Ovary (tissue), 9 donors: ENCODE results near the gene ARFGAP3. TPM values are rescaled to one million over a fixed set of nuclear protein-coding genes. Genes with fewer than 3 reads are reported as not detected.

ENCODE experiments used
- DNase-seq, 5 donors: peaks; one replicate each; pipeline ENCODE4 v3.0.0-alpha.2; 2019 to 2020
- H3K27ac ChIP-seq, 2 donors: fragments of 200-600 bp; one replicate each; pipeline versions ENCODE4 v1.5.1 to v1.8.0; 2019 to 2022
- H3K27me3 ChIP-seq: fragments of 200-600 bp; one replicate; pipeline ENCODE4 v1.8.0; 2022
- H3K36me3 ChIP-seq: fragments of 200-600 bp; sonication (generic); one replicate; pipeline ENCODE4 v1.5.1; 2019
- H3K4me1 ChIP-seq: one replicate; pipeline ENCODE4 v1.8.1; 2013; ENCODE audit warnings: mild to moderate bottlenecking, moderate library complexity; ENCODE audit not compliant: insufficient read depth
- H3K4me3 ChIP-seq: fragments of 200-600 bp; sonication (generic); one replicate; pipeline ENCODE4 v1.5.1; 2017
- H3K9me3 ChIP-seq, 2 donors: fragments of 200-600 bp in 1 of 2; sonication (generic) in 1 of 2; one replicate each; pipeline versions ENCODE4 v1.5.1 to v1.8.1; 2013 to 2019; ENCODE audit warnings: mild to moderate bottlenecking in 1 of 2, moderate library complexity in 1 of 2
- CTCF ChIP-seq, 3 donors: fragments of 450-650 bp in 2 of 3; fragments of 200-600 bp in 1 of 3; IDR thresholded peaks; one replicate each; pipeline versions ENCODE4 v1.5.1 to v1.8.0; 2016 to 2022; ENCODE audit warnings: antibody characterized with exemption in 3 of 3, mild to moderate bottlenecking in 1 of 3
- EP300 ChIP-seq: sonication (generic); formaldehyde crosslinking; IDR thresholded peaks from one replicate; pipeline ENCODE4 v1.6.1; 2017; ENCODE audit warnings: antibody characterized with exemption
- POLR2A ChIP-seq: fragments of 450-650 bp; IDR thresholded peaks from one replicate; pipeline ENCODE4 v1.6.1; 2017; ENCODE audit warnings: antibody characterized with exemption, mild to moderate bottlenecking, moderate library complexity
- WGBS, 3 donors: extraction: QIAGEN DNeasy Blood & Tissue Kit in 1 of 3; methylation state at CpG; one replicate each; pipeline versions ENCODE4 v1.1.5 to v1.1.7; 2013 to 2017; 5-methylcytosine and 5-hydroxymethylcytosine counted together
- intact Hi-C, 4 donors: fragments of 100-400 bp; cut with DNase I; formaldehyde crosslinking; loops; one replicate each; pipeline versions ENCODE4 v1.11.0 to v1.15.1; 2022 to 2023
- polyA plus RNA-seq, 2 donors: library from polyadenylated mRNA; stranded (reverse); fragments of 200-250 nt in 1 of 2; fragments of 350-450 nt in 1 of 2; fragmentation: Illumina TruSeq in 1 of 2; extraction: RNeasy Lipid Tissue Mini Kit (QIAGEN cat#74804) in 1 of 2; gene quantifications; one replicate each; pipeline ENCODE4 v1.2.3, GENCODE V29; 2013 to 2014
- total RNA-seq, 7 donors: library from RNA; depleted of rRNA in 2 of 7; stranded (reverse); fragments of >200 nt in 2 of 7; fragmentation: NEBNext Ultra II Directional in 3 of 7; extraction: Animal tissue kit (Norgen Biotek cat#: 25700) in 3 of 7; gene quantifications; one replicate each; pipeline versions ENCODE4 v1.1.0 to v1.2.4, GENCODE V29; 2016 to 2023
- donor health status: DM: no; HTN: no; CAD: no; lungs with moderate emphysema.
- donor health status: DM: no; HTN: no; CAD: no.
- donor health status: Bipolar disorder and iron deficiency.
- donor health status: DM: yes; HTN: yes; CAD: no.
- donor health status: DM: no; HTN: no; CAD: no.
- donor health status: DM: yes; HTN: yes; CAD: no.

Gene ARFGAP3
- total and polyA plus RNA-seq, 9 donors: 21.6 to 47.8 (median 39.2) TPM

- H3K27me3 ChIP-seq: no peaks in the 10 kb centered on the region
- no peak for DNase-seq
- H3K27ac ChIP-seq: no peak overlapping the region
- WGBS, 3 donors: 82 to 91% (median 86%) methylated on average over 3 of the region's 3 CpGs
- no peak for TF ChIP-seq CTCF (IDR thresholded peaks at IDR 0.05)
- TF ChIP-seq POLR2A: no peak
- no peak for TF ChIP-seq EP300
- no peaks in the 10 kb centered on the region for H3K36me3 ChIP-seq
- H3K4me3 ChIP-seq: no peak overlapping the region
- H3K9me3 ChIP-seq: no peaks in the 10 kb centered on the region
- no peaks in the 10 kb centered on the region for H3K4me1 ChIP-seq
- intact Hi-C loops: no loop called here
Observed at GRCh38 chr22:42847110-42847509, 10.0 kb downstream of the ARFGAP3 start.

DNA sequence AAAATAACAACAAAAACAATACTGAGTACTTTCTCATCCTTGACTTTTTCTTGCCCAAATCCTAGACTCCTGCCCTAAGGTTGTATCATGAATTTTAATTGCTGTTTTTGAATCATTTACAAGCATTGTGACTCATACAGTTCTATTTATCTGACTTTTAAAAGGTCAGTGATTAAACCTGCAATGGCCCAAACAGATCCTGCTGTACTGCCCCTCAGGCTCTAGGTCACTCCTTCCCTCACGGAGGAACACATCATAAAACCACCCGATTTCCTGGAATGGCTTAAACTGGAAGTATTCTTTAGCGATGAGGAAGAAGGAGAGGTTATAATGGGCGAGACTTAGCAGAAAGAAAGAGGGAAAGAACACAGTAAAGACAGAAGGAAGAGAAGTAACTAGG, 12.3 kb downstream of the ARFGAP3 start:
- Histone ChIP-seq H3K4me3 (no peak overlapping the region), H3K27ac (no peak overlapping the region), H3K36me3 (no peaks in the 10 kb centered on the region), H3K9me3 (no peaks in the 10 kb centered on the region), H3K4me1 (no peaks in the 10 kb centered on the region), H3K27me3 (no peaks in the 10 kb centered on the region)
- TF ChIP-seq CTCF (IDR thresholded peaks at IDR 0.05): no peak
- TF ChIP-seq EP300: no peak
- TF ChIP-seq POLR2A: no peak
- WGBS, 3 donors: 36 to 56% (median 48%) methylated on average over 4 of the region's 4 CpGs
- no peak for DNase-seq
- intact Hi-C loops: no loop called here

DNA sequence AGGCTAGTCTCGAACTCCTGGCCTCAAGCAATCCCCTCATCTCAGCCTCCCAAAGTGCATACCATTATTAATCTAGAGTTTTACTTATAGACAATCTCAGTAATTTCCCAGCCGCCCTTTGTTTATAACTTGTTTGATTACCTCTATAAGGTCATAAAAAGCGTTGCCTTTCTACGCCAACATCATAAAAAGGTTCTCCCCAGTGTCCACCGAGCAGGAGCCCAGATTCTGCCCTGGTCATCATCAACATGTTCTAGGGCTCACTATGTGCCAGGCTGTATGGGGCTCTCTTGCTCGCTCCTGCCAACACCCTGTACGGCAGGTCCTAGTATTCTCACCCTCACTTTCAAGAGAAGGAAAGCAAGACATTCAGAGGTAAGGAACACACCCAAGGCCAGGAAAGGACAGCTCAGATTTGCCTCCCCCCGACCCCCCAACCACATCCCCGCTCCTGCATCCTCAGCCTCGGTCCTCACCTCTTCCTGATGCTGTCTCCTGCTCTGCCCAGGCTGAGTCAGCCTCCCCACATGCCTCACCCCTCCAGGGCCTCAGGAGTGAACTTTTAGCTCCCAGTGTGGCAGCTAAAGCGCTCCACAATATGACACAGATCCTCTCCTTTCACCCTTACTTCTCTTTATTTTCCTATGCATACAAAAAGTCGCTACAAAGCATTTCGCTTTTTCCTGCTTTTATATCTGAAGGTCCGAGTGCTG, 14.3 kb downstream of the ARFGAP3 start:
- DNase-seq: peak in 1 of 5 donors; percentile 3
- H3K4me1 ChIP-seq: no peaks in the 10 kb centered on the region
- H3K4me3 ChIP-seq: no peak overlapping the region
- no peak overlapping the region for H3K27ac ChIP-seq
- no peak for TF ChIP-seq POLR2A
- H3K9me3 ChIP-seq: no peaks in the 10 kb centered on the region
- 92 to 96% (median 92%) methylated on average over 14 of the region's 14 CpGs for WGBS, 3 donors
- no peaks in the 10 kb centered on the region for H3K27me3 ChIP-seq
- H3K36me3 ChIP-seq: no peaks in the 10 kb centered on the region
- intact Hi-C loops: no loop called here

GRCh38 chr22:42841444-42841843, 15.6 kb downstream of the ARFGAP3 start:
- Histone ChIP-seq H3K27me3 (no peaks in the 10 kb centered on the region), H3K36me3 (no peaks in the 10 kb centered on the region), H3K4me3 (no peak overlapping the region), H3K9me3 (no peaks in the 10 kb centered on the region), H3K27ac (no peak overlapping the region), H3K4me1 (no peaks in the 10 kb centered on the region)
- TF ChIP-seq POLR2A: no peak
- TF ChIP-seq CTCF (IDR thresholded peaks at IDR 0.05): no peak
- 55 to 84% (median 72%) methylated on average over 3 of the region's 3 CpGs for WGBS, 3 donors
- intact Hi-C loops: no loop called here
- DNase-seq: no peak

DNA sequence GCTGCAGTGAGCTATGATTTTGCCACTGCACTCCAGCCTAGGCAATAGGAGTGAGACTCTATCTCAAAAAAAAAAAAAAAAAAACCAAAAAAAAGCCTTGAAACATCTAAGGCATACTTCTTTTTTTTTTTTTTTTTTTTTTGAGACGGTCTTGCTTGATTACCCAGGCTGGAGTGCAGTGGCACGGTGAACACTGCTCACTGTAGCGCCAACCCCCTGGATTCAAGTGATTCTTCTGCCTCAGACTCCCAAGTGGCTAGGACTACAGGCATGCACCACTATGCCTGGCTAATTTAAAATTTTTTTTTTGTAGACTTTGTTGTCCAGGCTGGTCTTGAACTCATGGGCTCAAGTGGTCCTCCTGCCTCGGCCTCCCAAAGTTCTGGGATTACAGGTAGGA, 19.5 kb downstream of the ARFGAP3 start:
- 95% methylated on average over 4 of the region's 4 CpGs for WGBS, 3 donors
- TF ChIP-seq POLR2A: no peak
- TF ChIP-seq EP300: no peak
- no peak for TF ChIP-seq CTCF (IDR thresholded peaks at IDR 0.05)
- Histone ChIP-seq H3K9me3 (no peaks in the 10 kb centered on the region), H3K4me3 (no peak overlapping the region), H3K27me3 (no peaks in the 10 kb centered on the region), H3K27ac (no peak overlapping the region), H3K4me1 (no peaks in the 10 kb centered on the region), H3K36me3 (no peaks in the 10 kb centered on the region)
- intact Hi-C loops: no loop called here
- DNase-seq: no peak
